HG03045 (cell line): ENCODE data around the gene TBC1D17.

Source experiments
- ATAC-seq: cut with Tn5 transposase; IDR thresholded peaks from one replicate; pipeline ENCODE4 v1.9.1; 2021; ENCODE audit warnings: mild to moderate bottlenecking, moderate library complexity; ENCODE audit not compliant: unreplicated experiment

TBC1D17 gene

DNA sequence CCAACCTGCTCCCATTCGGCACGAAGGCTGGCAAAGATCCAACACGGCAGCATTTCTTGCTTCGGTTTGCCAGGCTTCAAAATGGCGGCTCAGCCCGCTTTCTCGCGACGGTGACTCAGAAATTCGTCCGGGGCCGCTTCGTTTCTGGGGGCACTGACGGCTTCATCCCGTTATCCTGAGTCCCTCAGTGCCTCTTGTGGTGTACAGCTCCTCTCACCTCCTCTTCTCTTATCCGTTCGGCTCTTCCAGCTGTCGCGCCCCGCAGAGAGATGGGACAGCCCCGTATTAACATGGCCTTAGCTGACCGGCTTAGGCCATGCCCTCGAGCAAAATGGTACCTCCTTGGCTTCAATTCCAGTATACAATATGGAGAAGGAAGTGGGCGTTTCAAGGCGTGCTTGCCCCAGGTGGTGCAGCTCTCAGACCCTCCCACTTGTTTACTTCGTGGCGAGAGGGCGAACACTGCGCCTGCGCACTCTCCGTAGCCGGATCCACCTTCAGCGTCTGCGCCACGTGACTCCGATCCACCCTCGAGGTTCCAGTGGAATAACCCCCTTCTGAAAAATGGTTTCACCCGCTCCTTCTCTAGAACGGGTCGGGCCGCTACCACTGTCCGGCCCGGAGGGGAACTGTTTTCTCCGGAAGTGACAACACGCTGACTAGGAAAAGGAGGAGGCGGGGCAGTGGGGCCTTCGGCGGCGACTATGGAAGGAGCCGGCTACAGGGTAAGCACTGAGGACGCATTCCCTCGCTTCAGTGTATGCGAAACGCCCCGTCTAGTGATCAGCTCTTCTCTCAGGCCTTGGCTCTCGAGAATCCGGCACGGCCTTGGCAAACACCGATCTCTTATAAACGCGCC is at the start of gene TBC1D17, which contains the start of gene AKT1S1:
Gene TBC1D17, plus strand, starts transcription at position 683 of the 859 bp plus-strand sequence. Its CDS starts 22 bp downstream, at position 705.
Gene AKT1S1, minus strand, starts transcription at position 336 of the 859 bp plus-strand sequence. CDS start 4,060 bp downstream, outside the sequence.
- peak; percentile 53 for ATAC-seq

- ATAC-seq, result no peak
Observed at GRCh38 chr19:49829200-49829599, 48.3 kb upstream of the TBC1D17 start.

DNA sequence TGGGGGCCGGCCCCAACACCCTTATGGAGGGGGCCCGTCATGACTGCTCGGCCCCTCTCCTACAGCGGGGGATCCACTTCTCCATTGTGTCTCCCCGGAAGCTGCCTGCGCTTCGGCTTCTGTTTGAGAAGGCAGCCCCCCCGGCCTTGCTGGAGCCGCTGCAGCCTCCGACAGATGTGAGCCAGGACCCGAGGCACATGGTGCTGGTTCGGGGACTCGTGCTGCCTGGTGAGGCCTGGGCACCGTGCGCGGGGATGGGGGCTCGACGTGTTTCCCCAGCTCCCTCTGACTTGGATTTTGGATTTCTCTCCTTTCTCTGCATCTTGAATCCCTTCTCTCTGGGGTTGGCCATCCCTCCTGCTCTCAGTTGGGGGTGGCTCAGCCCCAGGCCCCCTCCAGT is 47.8 kb upstream of the TBC1D17 start:
- ATAC-seq, result no peak

DNA sequence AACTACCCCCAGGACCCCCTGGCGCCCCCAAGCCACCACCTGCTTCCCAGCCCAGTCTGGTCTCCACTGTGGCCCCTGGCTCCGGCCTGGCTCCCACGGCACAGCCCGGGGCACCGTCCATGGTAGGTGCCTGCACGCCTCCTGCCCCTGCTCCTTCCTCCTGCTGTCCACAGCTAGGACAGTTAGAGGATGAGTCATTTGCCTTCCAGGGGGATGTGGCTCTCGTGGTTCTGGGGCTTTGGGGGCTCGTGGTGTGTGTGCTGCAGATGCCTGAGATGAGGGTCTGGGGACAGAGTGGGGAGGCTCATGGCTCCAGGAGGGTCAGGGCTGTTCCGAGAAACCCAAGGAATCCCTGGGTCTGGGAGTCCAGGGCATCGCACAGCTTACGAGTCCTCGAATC is 46.7 kb upstream of the TBC1D17 start:
- no peak for ATAC-seq

GRCh38 chr19:49831592-49831991 is 45.9 kb upstream of the TBC1D17 start:
- ATAC-seq, result no peak

DNA sequence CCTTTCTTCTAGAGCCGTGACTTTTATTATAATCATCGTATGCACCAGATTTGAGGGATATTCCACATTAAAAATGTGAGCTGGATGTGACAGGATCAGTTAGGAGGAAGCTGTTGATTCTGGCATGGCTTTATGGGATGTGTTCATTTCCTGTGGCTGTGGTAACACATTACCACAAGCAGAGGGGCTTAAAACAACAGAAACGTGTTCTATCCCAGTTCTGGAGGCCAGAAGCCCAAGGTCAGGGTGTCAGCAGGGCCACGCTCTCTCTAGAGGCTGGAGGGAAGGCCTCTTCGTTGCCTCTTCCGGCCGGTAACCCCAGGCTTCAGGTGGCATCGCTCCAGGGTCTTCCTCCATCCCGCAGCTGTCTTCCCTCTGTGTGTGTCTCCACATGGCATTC is 44.9 kb upstream of the TBC1D17 start:
- ATAC-seq, result no peak

- ATAC-seq, result no peak
Observed at GRCh38 chr19:49833599-49833998, 43.9 kb upstream of the TBC1D17 start.

GRCh38 chr19:49835562-49835961 is 41.9 kb upstream of the TBC1D17 start:
- ATAC-seq, result no peak

DNA sequence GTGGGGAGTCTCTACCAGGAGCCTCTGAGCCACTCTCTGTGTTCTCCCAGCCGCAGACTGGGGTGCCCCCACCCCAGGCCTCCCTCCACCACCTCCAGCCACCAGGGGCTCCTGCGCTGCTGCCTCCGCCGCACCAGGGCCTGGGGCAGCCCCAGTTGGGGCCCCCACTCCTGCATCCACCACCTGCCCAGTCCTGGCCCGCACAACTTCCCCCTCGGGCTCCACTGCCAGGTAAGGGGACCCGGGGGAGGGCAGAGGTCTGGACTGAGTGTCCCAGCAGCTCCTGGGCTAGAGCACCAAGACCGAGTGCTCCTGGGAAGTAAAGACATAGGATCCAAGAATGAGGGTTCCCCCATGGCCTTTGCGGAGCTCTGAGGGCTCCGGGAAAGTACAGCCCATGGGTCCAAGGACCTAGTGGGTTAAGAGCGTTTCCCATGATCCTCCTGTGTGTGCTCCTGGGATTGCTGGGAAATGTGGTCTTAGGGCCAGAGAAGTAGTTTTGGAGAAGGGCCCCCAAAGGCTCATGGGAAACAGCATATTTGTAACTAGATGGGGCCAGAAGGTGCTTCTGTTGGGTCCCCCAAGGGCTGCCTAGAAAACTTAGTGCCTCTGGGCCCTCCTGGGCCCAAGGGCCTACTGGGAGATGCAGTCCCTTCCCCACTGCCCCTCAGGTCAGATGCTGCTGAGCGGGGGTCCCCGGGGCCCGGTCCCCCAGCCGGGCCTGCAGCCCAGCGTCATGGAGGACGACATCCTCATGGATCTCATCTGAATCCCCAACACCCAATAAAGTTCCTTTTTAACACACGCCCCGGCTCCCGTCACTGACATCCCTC is 41.1 kb upstream of the TBC1D17 start:
- no peak for ATAC-seq

GRCh38 chr19:49837009-49837310 is 40.5 kb upstream of the TBC1D17 start:
- ATAC-seq, result no peak

DNA sequence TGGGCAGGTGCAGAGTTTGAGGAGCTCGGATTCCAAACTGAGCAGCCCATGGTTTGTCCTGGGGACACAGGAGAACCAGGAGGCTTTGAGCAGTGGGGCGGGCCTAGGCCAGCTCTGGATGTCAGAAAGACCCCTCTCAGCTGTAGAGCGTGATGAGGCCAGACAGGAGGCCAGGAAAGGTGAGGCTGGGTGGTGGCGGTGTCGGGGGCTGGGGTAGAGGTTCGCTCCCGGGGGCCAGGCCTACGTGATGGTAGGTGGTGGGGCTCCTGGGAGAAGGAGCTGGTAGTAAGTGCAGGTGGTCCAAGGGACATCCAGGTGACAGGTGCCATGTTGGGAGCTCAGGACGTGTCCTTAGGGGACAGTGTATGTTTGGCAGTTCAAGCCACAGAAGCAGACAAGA is 40.1 kb upstream of the TBC1D17 start:
- no peak for ATAC-seq

DNA sequence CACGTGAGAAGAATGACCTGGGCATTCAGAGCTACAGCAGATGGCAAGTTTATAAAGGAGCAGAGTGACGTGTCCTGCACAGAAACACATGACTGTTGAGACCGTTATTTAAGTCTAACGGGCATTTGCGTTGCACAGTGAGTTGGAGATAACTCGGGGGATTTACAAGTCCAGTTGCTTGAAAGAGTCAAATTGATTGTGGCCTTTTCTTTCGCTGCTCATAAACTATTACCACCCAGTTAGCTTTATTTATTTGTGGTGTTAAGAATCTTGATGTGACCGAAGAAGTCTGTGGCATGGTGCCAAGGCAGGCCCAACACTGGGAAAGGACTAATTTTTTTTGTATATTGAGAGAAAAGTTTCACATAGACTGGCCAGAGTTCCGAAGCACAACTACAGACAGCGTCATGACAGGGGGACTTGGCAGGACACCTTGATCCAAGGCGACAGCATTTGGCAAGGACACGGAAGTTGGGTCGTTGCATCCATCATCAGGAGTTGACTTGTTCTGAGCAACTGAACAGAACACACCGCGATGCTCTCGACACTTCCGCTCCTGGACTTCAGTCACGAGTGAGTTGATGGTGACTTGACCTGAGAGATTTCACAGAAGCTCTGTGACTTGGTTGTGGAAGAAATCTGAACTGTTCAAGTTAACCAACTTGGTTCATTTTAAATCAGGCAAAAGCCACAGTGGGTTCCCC is 38.5 kb upstream of the TBC1D17 start:
- no peak for ATAC-seq

GRCh38 chr19:49839713-49840112 is 37.8 kb upstream of the TBC1D17 start:
- no peak for ATAC-seq

GRCh38 chr19:49840321-49840720 is 37.2 kb upstream of the TBC1D17 start:
- ATAC-seq, result no peak

GRCh38 chr19:49840736-49841249 is 36.7 kb upstream of the TBC1D17 start:
- ATAC-seq, result no peak

DNA sequence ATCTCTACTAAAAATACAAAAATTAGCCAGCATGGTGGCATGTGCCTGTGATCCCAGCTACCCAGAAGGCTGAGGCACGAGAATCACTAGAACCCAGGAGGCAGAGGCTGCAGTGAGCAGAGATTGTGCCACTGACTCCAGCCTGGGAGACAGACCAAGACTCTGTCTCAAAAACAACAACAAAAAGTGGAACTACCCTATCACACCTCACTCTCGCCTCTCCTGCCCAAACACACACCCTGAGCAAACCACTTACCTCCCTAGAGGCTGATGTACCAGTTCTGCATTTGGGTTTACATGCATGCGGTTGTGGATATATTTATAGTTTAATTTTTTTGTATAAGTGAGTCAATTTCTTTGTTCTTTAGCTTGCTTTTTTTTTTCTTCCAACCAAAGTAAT is 34.2 kb upstream of the TBC1D17 start:
- ATAC-seq, result no peak

DNA sequence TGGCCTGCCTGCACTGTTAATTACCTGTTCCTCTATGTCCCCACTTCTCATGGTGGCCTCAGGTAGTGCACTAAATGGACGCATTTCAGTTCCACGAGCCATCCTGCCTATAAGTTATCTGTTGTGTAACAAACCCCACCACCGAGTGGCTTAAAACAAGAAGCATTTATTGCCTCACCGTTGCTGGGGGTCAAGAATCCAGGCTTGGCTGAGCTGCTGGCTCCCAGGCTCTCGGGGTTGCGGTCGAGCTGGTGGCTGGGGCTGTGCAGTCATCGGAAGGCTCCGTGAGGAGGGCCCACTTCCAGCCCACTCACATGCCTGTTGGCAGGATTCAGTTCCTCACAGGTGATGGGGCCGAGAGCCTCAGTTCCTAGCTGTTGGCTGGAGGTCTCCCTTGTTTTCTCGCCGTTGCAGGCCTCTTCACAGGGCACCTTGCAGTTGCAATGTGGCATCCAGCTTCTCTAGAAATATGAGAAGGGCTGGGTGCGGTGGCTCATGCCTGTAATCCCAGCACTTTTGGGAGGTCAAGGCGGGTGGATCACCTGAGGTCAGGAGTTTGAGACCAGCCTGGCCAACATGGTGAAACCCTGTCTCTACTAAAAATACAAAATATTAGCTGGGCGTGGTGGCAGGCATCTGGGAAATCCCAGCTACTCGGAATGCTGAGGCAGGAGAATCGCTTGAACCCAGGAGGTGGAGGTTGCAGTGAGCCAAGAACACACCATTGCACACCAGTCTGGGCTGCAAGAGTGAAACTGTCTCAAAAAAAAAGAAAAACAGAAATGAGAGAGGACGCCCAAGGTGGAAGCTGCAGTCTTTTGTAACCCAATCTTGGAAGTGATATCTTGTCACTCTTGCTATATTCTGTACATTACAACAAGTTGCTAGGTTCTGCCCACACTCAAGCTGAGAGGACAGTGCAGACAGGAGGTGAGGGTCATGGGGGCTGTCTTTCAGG is 33.1 kb upstream of the TBC1D17 start:
- no peak for ATAC-seq

DNA sequence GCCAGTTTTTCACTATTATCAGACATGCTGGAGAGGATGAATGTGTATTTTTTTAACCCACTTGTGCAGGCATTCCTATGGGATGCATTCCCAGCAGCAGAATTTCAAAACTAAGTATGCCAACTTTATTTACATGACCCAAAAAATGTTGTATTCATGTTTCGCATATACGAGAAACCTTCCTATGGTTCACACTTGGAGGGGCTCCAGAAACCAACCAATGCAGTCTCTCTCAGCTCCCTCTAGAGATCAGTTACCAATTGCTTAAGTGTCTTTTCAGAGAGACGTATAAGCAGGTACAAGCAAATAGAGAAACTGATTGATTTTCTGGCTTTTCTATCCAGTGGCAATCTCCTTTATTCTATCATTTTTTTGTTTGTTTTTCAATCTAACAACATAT is 32.1 kb upstream of the TBC1D17 start:
- ATAC-seq, result no peak

GRCh38 chr19:49846408-49846807 is 31.1 kb upstream of the TBC1D17 start:
- ATAC-seq, result no peak
